OCI-LY7 (cell line): Measurements from ENCODE around the gene SPN. TPM values are rescaled to one million over a fixed set of nuclear protein-coding genes. Genes with fewer than 3 reads are reported as not detected.

Source experiments
- BruUV-seq: library from RNA; stranded (reverse); fragments of 400-500 nt; replicated peaks from 2 replicates; lab custom pipeline; 2021; lab: Mats Ljungman, UMichigan
- CTCF ChIA-PET: fragments of 300-600 bp; sonication (Branson Sonifier 250); formaldehyde crosslinking; loops from one replicate; lab custom pipeline; 2022; ENCODE audit warnings: antibody characterized with exemption; ENCODE audit not compliant: unreplicated experiment; lab: Charles Lee
- POLR2A ChIA-PET: fragments of 300-600 bp; sonication (Branson Sonifier 250); formaldehyde crosslinking; loops from one replicate; lab custom pipeline; 2022; ENCODE audit warnings: antibody characterized with exemption; lab: Charles Lee
- DNase-seq: peaks from one replicate; pipeline ENCODE4 v3.0.0-alpha.2; 2015; ENCODE audit warnings: low spot score
- H2AFZ ChIP-seq: fragments of 200-600 bp; sonication (generic), shearing (Covaris generic); 2 replicates; pipeline ENCODE4 v1.6.1; 2014; ENCODE audit warnings: mild to moderate bottlenecking, antibody characterized with exemption, low read length, moderate library complexity
- H3K27ac ChIP-seq: fragments of 200-600 bp; sonication (generic); 2 replicates; pipeline ENCODE4 v1.5.1; 2014; ENCODE audit warnings: mixed run types, low read depth, mild to moderate bottlenecking, moderate library complexity, low read length, inconsistent platforms; ENCODE audit not compliant: poor library complexity, severe bottlenecking
- H3K36me3 ChIP-seq: fragments of 200-600 bp; sonication (generic); 2 replicates; pipeline ENCODE4 v1.6.1; 2014; ENCODE audit warnings: mild to moderate bottlenecking, antibody characterized with exemption, low read length, moderate library complexity, mixed read lengths; ENCODE audit not compliant: insufficient read depth
- H3K4me1 ChIP-seq: fragments of 200-600 bp; sonication (generic); 2 replicates; pipeline ENCODE4 v1.5.1; 2014; ENCODE audit warnings: mild to moderate bottlenecking, low read length; ENCODE audit not compliant: insufficient read depth, poor library complexity, severe bottlenecking
- H3K4me2 ChIP-seq: fragments of 200-600 bp; sonication (generic); 2 replicates; pipeline ENCODE4 v1.6.1; 2014; ENCODE audit warnings: mild to moderate bottlenecking, low read length
- H3K4me3 ChIP-seq: fragments of 200-600 bp; sonication (generic); 2 replicates; pipeline ENCODE4 v1.5.1; 2014; ENCODE audit warnings: mild to moderate bottlenecking, low read depth, low read length; ENCODE audit not compliant: poor library complexity, severe bottlenecking
- H3K79me2 ChIP-seq: fragments of 200-600 bp; sonication (generic); 2 replicates; pipeline ENCODE4 v1.6.1; 2016; ENCODE audit warnings: low read depth, mild to moderate bottlenecking, low read length, moderate library complexity, mixed read lengths; ENCODE audit not compliant: insufficient read depth
- H3K9me2 ChIP-seq: fragments of 200-600 bp; sonication (generic); 2 replicates; pipeline ENCODE4 v1.6.1; 2016; ENCODE audit warnings: mild to moderate bottlenecking, low read length, mixed read lengths; ENCODE audit not compliant: insufficient read depth
- H3K9me3 ChIP-seq: fragments of 200-600 bp; sonication (generic); 2 replicates; pipeline ENCODE4 v1.6.1; 2014; ENCODE audit warnings: mild to moderate bottlenecking, mixed run types, low read length, mixed read lengths
- H4K20me1 ChIP-seq: fragments of 200-600 bp; sonication (generic); 2 replicates; pipeline ENCODE4 v1.6.1; 2014; ENCODE audit warnings: mild to moderate bottlenecking, antibody characterized with exemption, low read length, moderate library complexity, mixed read lengths; ENCODE audit not compliant: insufficient read depth
- CTCF ChIP-seq: fragments of 200-600 bp; sonication (generic); conservative IDR thresholded peaks from 2 replicates; pipeline ENCODE4 v1.5.1; 2014; ENCODE audit warnings: mild to moderate bottlenecking, antibody characterized with exemption, low read length, moderate library complexity, mixed read lengths
- EZH2phosphoT487 ChIP-seq: fragments of 200-600 bp; sonication (generic); IDR thresholded peaks from 2 replicates; pipeline ENCODE4 v1.6.1; 2018; ENCODE audit warnings: low read depth, borderline replicate concordance, mild to moderate bottlenecking, mixed run types, antibody characterized with exemption, low read length, moderate library complexity, mixed read lengths
- intact Hi-C: fragments of 100-400 bp; cut with micrococcal nuclease; formaldehyde crosslinking; loops from one replicate; pipeline ENCODE4 v1.10.0; 2022; ENCODE audit not compliant: unreplicated experiment
- total RNA-seq, 2 experiments: library from RNA; depleted of rRNA in 1 of 2; stranded (reverse); fragments of >200 nt in 1 of 2; shearing (Covaris generic) in 1 of 2; gene quantifications; 2 replicates each; pipeline ENCODE4 v1.2.3, GENCODE V29; 2014 to 2022

Gene SPN
- total RNA-seq, 2 experiments from 2014 or later, result 59.4 to 90.5 TPM

- H3K27ac ChIP-seq, result no peak overlapping the region
- H3K79me2 ChIP-seq, result no peaks in the 10 kb centered on the region
- TF ChIP-seq CTCF (peak; percentile 89), EZH2phosphoT487 (no peak)
- H3K9me2 ChIP-seq, result no peaks in the 10 kb centered on the region
- ChIA-PET CTCF (interaction anchor here (0.5 to 0.6 kb wide), 2 partner anchors 90 to 273 kb away, joined by 3 read pairs; partner anchors contain the start of gene TAOK2), POLR2A (interaction anchor here (0.6 to 1.1 kb wide), 3 partner anchors 11 to 104 kb away, joined by 3 read pairs; no protein-coding TSS in a partner anchor)
- H3K4me2 ChIP-seq, result peak overlapping the region; percentile 54; the same call in 1 of the 2 replicates
- no peak overlapping the region for H3K4me3 ChIP-seq
- no peaks in the 10 kb centered on the region for H4K20me1 ChIP-seq
- H3K36me3 ChIP-seq, result no peaks in the 10 kb centered on the region
- H3K4me1 ChIP-seq, result peaks cover 26% of the 10 kb centered on the region
- no TSS peak for BruUV-seq
- peak; percentile 74 for DNase-seq
- H3K9me3 ChIP-seq, result no peaks in the 10 kb centered on the region
- intact Hi-C loops, result loop anchor here (1.0 to 2.0 kb wide), 3 partner anchors 20 to 320 kb away; partner anchors contain the start of gene KIF22
- peak overlapping the region; percentile 60; the same call in 1 of the 2 replicates for H2AFZ ChIP-seq
Measured at GRCh38 chr16:29700253-29700987, 37.4 kb downstream of the SPN start.

- Histone ChIP-seq H2AFZ (no peak overlapping the region), H4K20me1 (no peaks in the 10 kb centered on the region), H3K36me3 (no peaks in the 10 kb centered on the region), H3K9me2 (no peaks in the 10 kb centered on the region), H3K27ac (peak overlapping the region; percentile 65), H3K9me3 (no peaks in the 10 kb centered on the region), H3K4me3 (no peak overlapping the region), H3K4me2 (peak overlapping the region; percentile 71), H3K4me1 (peaks cover 26% of the 10 kb centered on the region), H3K79me2 (no peaks in the 10 kb centered on the region)
- CTCF ChIA-PET, result no interaction called here
- POLR2A ChIA-PET, result interaction anchor here (0.7 to 1.1 kb wide), 4 partner anchors 9 to 103 kb away, joined by 3 read pairs; no protein-coding TSS in a partner anchor
- BruUV-seq, result no TSS peak
- DNase-seq, result no peak
- intact Hi-C loops, result loop anchor here (2.0 kb wide), 2 partner anchors 20 to 320 kb away; no protein-coding TSS in a partner anchor
- TF ChIP-seq CTCF (no peak), EZH2phosphoT487 (no peak)
Measured at GRCh38 chr16:29701214-29701555, 38.1 kb downstream of the SPN start.

GRCh38 chr16:29702269-29702668 lies 39.2 kb downstream of the SPN start:
- ChIA-PET CTCF (no interaction called here), POLR2A (interaction anchor here (0.6 to 1.0 kb wide), 4 partner anchors 8 to 366 kb away, joined by 3 to 6 read pairs (median 4); no protein-coding TSS in a partner anchor)
- H3K4me2 ChIP-seq, result peak overlapping the region; percentile 71
- no peaks in the 10 kb centered on the region for H3K79me2 ChIP-seq
- peak overlapping the region; percentile 65 for H3K27ac ChIP-seq
- H4K20me1 ChIP-seq, result no peaks in the 10 kb centered on the region
- no peaks in the 10 kb centered on the region for H3K9me2 ChIP-seq
- peak; percentile 28 for DNase-seq
- peaks cover 26% of the 10 kb centered on the region for H3K4me1 ChIP-seq
- peak overlapping the region; percentile 35 for H3K4me3 ChIP-seq
- no peaks in the 10 kb centered on the region for H3K36me3 ChIP-seq
- TF ChIP-seq CTCF (no peak), EZH2phosphoT487 (no peak)
- peak overlapping the region; percentile 96 for H2AFZ ChIP-seq
- intact Hi-C loops, result loop anchor here (1.0 kb wide), 1 partner anchor 118 kb away; the partner anchor contains the start of gene MVP
- no TSS peak for BruUV-seq
- H3K9me3 ChIP-seq, result no peaks in the 10 kb centered on the region
